Measurements from ENCODE around the gene UPF1. TPM values are rescaled to one million over a fixed set of nuclear protein-coding genes. Genes with fewer than 3 reads are reported as not detected.
A peak's percentile ranks its signal among the peaks of the same experiment; 100 is the strongest.

The UPF1 gene
- total and polyA plus RNA-seq, 8 donors = 26.3 to 54.4 (median 37.5) TPM

- no peaks in the 10 kb centered on the region for H3K27me3 ChIP-seq
- no peak overlapping the region for H3K27ac ChIP-seq
- TF ChIP-seq CTCF (IDR thresholded peaks at IDR 0.05) = no peak
- H3K4me1 ChIP-seq = peaks cover 5 to 10% (median 9%) of the 10 kb centered on the region in 3 donors
- 85 to 88% methylated on average over 2 of the region's 2 CpGs for WGBS, 2 donors
- no peak for ATAC-seq
- no peak for FAIRE-seq
- no peak overlapping the region for H3K4me3 ChIP-seq
- intact Hi-C loops (cut with DNase I) = no loop called here
- H3K9me3 ChIP-seq = no peaks in the 10 kb centered on the region
- no peak for DNase-seq
- no peaks in the 10 kb centered on the region for H3K36me3 ChIP-seq
These were observed 1.3 kb upstream of the UPF1 start for GRCh38 chr19:18830488-18830887.

GRCh38 chr19:18832306-18833140 lies 764 bp downstream of the UPF1 start:
- Histone ChIP-seq H3K27me3 (no peaks in the 10 kb centered on the region), H3K27ac (peak overlapping the region; percentile 65 to 89 (median 83)), H3K9me3 (no peaks in the 10 kb centered on the region), H3K4me1 (peaks cover 5 to 17% (median 12%) of the 10 kb centered on the region in 3 donors), H3K36me3 (no peaks in the 10 kb centered on the region), H3K4me3 (peak overlapping the region; percentile 83 to 92 (median 90))
- DNase-seq = peak in 3 of 6 donors; percentile 43 to 85 (median 56)
- intact Hi-C loops (cut with DNase I) = no loop called here
- FAIRE-seq = no peak
- TF ChIP-seq CTCF (IDR thresholded peaks at IDR 0.05) = no peak
- WGBS, 2 donors = 1% methylated on average over 44 to 69 of the region's 69 CpGs
- ATAC-seq = peak; percentile 13 to 30 (median 24)

GRCh38 chr19:18833141-18833476 lies 1.4 kb downstream of the UPF1 start:
- Histone ChIP-seq H3K4me3 (peak overlapping the region; percentile 83 to 92 (median 90)), H3K4me1 (peaks cover 5 to 18% (median 14%) of the 10 kb centered on the region in 3 donors), H3K9me3 (no peaks in the 10 kb centered on the region), H3K27ac (peak overlapping the region; percentile 64 to 89 (median 83)), H3K27me3 (no peaks in the 10 kb centered on the region), H3K36me3 (no peaks in the 10 kb centered on the region)
- FAIRE-seq (no peak), DNase-seq (peak in 1 of 6 donors; percentile 59), ATAC-seq (peak in 3 of 4 donors; percentile 1 to 31 (median 25))
- intact Hi-C loops (cut with DNase I) = no loop called here
- TF ChIP-seq CTCF (IDR thresholded peaks at IDR 0.05) = no peak
- 1% methylated on average over 9 of the region's 9 CpGs for WGBS, 2 donors

DNA sequence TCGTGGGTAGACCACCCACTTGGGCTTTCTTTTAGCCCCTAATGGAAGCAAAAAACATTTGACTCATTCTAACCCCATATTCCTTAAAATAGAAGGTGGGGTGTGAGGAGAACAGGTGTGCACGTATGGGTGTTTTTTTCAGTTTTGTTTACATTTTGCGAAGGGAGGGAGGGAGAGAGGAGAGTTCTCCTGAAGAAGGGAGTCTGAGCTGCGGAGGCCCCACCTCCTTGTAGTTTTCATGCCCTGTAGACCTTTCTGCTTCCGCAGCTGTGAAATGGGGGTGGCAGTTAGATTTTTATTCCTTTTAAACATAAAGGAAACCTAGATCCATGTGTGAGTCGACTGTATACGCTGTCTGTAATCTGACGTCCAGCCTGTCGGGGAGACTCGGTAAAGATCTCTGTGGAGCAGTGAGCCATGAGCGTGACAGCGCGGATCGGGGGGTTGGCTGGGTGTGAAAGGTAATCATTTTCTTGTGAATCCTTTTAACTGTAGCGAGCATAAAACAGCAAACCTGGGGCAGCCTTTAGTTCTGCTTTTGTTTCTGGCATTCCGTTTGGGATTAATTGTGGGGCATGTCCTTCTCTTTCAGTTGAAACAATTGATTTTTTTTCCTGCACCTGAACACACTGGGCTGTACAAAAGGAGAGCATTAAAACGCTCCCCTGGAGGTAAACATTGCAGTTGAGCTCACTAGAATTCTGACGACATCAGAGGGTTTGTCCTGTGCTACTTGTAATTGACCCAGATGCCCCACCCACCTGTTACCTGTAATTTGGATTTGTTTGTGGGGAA lies 2.3 kb downstream of the UPF1 start:
- DNase-seq = no peak
- TF ChIP-seq CTCF (IDR thresholded peaks at IDR 0.05) = no peak
- Histone ChIP-seq H3K4me3 (peak overlapping the region; percentile 6 to 92 (median 90)), H3K27ac (peak overlapping the region; percentile 64 to 89 (median 83)), H3K27me3 (no peaks in the 10 kb centered on the region), H3K36me3 (no peaks in the 10 kb centered on the region), H3K4me1 (peaks cover 6 to 27% (median 20%) of the 10 kb centered on the region in 3 donors), H3K9me3 (no peaks in the 10 kb centered on the region)
- no peak for FAIRE-seq
- ATAC-seq = peak; percentile 46 to 72 (median 55)
- WGBS, 2 donors = 4 to 6% methylated on average over 18 of the region's 18 CpGs
- intact Hi-C loops (cut with DNase I) = no loop called here

All from pancreas (tissue), 10 donors.